BJ (cell line): Measurements from ENCODE around the gene GIGYF2. TPM values are rescaled to one million over a fixed set of nuclear protein-coding genes. Genes with fewer than 3 reads are reported as not detected.
"Not testable (repeated sequence)": the region's sequence is repeated elsewhere in the genome, so short reads cannot be mapped to it uniquely, and the experiment has no call there.

Source experiments
- CTCF ChIA-PET: fragments of 350-600 bp; formaldehyde crosslinking; extraction: SDS; loops from one replicate; lab custom pipeline; 2021; ENCODE audit warnings: antibody characterized with exemption, inconsistent platforms; lab: Yijun Ruan, JAX
- POLR2A ChIA-PET: fragments of 300-600 bp; sonication (Branson Sonifier 250); formaldehyde crosslinking; extraction: SDS; loops from one replicate; lab custom pipeline; 2021; ENCODE audit warnings: antibody characterized with exemption; lab: Charles Lee
- DNase-seq: peaks from one replicate; pipeline ENCODE4 v3.0.0-alpha.2; 2011; ENCODE audit warnings: low read depth
- H3K27me3 ChIP-seq: 2 replicates; pipeline ENCODE4 v1.6.0; 2011; ENCODE audit warnings: low read length; ENCODE audit not compliant: control insufficient read depth, insufficient read depth
- H3K36me3 ChIP-seq: 2 replicates; pipeline ENCODE4 v1.5.1; 2011; ENCODE audit warnings: low read length; ENCODE audit not compliant: control insufficient read depth, insufficient read depth
- H3K4me3 ChIP-seq: 2 replicates; pipeline ENCODE4 v1.5.1; 2011; ENCODE audit warnings: low read depth, mild to moderate bottlenecking, control low read depth, low read length
- CTCF ChIP-seq: IDR thresholded peaks from 2 replicates; pipeline ENCODE4 v1.5.1; 2011; ENCODE audit warnings: low read depth, mild to moderate bottlenecking, control low read depth, inconsistent platforms, low read length, moderate library complexity; ENCODE audit not compliant: insufficient read depth
- polyA plus RNA-seq: library from polyadenylated mRNA; depleted of rRNA; stranded (reverse); fragments of >200 nt; gene quantifications from 2 replicates; pipeline ENCODE4 v1.2.3, GENCODE V29; 2011

The GIGYF2 gene
- polyA plus RNA-seq, 1 experiment, result 28.0 TPM

- H3K36me3 ChIP-seq, result no peaks in the 10 kb centered on the region
- POLR2A ChIA-PET, result no interaction called here
- no peak for DNase-seq
- no peaks in the 10 kb centered on the region for H3K27me3 ChIP-seq
- CTCF ChIA-PET, result no interaction called here
- no peak overlapping the region for H3K4me3 ChIP-seq
- TF ChIP-seq CTCF, result no peak
Measured at GRCh38 chr2:232898592-232899543, 201.7 kb downstream of the GIGYF2 start.

GRCh38 chr2:232900811-232901735 lies 203.9 kb downstream of the GIGYF2 start:
- no peak for TF ChIP-seq CTCF

GRCh38 chr2:232901736-232902578 lies 204.8 kb downstream of the GIGYF2 start:
- ChIA-PET POLR2A (no interaction called here), CTCF (interaction anchor here (1.1 kb wide), 1 partner anchor 153 kb away, joined by 3 read pairs; no protein-coding TSS in a partner anchor)
- DNase-seq, result peak; percentile 47
- Histone ChIP-seq H3K4me3 (no peak overlapping the region), H3K36me3 (no peaks in the 10 kb centered on the region), H3K27me3 (no peaks in the 10 kb centered on the region)
- no peak for TF ChIP-seq CTCF

More at GRCh38 chr2:232900811-232901735, 203.9 kb downstream of the GIGYF2 start:
- Histone ChIP-seq H3K27me3 (no peaks in the 10 kb centered on the region), H3K36me3 (no peaks in the 10 kb centered on the region), H3K4me3 (no peak overlapping the region)
- no peak for DNase-seq
- ChIA-PET CTCF (no interaction called here), POLR2A (no interaction called here)

GRCh38 chr2:232903989-232904388 lies 206.9 kb downstream of the GIGYF2 start:
- CTCF ChIA-PET, result no interaction called here
- TF ChIP-seq CTCF, result no peak

GRCh38 chr2:232906867-232907717 lies 210.0 kb downstream of the GIGYF2 start:
- POLR2A ChIA-PET, DNase-seq, H3K27me3 ChIP-seq, CTCF ChIA-PET, H3K36me3 ChIP-seq, H3K4me3 ChIP-seq: not testable (repeated sequence)

More at GRCh38 chr2:232903989-232904388, 206.9 kb downstream of the GIGYF2 start:
- H3K27me3 ChIP-seq, result no peaks in the 10 kb centered on the region
- no peak overlapping the region for H3K4me3 ChIP-seq
- POLR2A ChIA-PET, result no interaction called here
- DNase-seq, result no peak
- H3K36me3 ChIP-seq, result no peaks in the 10 kb centered on the region

- H3K4me3 ChIP-seq, POLR2A ChIA-PET, H3K36me3 ChIP-seq, H3K27me3 ChIP-seq, DNase-seq, CTCF ChIA-PET: not testable (repeated sequence)
Measured at GRCh38 chr2:232907718-232908085, 210.6 kb downstream of the GIGYF2 start.
